Psoas muscle (tissue), 8 donors: Measurements from ENCODE around the gene MYL11. TPM values are rescaled to one million over a fixed set of nuclear protein-coding genes. Genes with fewer than 3 reads are reported as not detected.
"Not testable (repeated sequence)": the region's sequence is repeated elsewhere in the genome, so short reads cannot be mapped to it uniquely, and the experiment has no call there.

Source experiments
- ATAC-seq, 4 donors: fragments of 200-7000 bp; cut with Tn5 transposase; one replicate each; pipeline ENCODE4 v1.9.1; 2020; ENCODE audit warnings: moderate library complexity in 3 of 4, mild to moderate bottlenecking in 2 of 4
- DNase-seq, 2 donors: peaks; one replicate each; pipeline ENCODE4 v3.0.0-alpha.2; 2020
- H3K27ac ChIP-seq: fragments of 200-600 bp; one replicate; pipeline ENCODE4 v1.8.0; 2022
- H3K27me3 ChIP-seq, 3 donors: fragments of 200-600 bp in 1 of 3; one replicate each; pipeline versions ENCODE4 v1.6.1 to v1.8.0; 2013 to 2022; ENCODE audit warnings: low read length in 2 of 3, mild to moderate bottlenecking in 2 of 3, moderate library complexity in 1 of 3; ENCODE audit not compliant: insufficient read depth in 3 of 3
- H3K36me3 ChIP-seq, 2 donors: fragments of 200-600 bp in 1 of 2; one replicate each; pipeline versions ENCODE4 v1.6.1 to v1.8.0; 2013 to 2022; ENCODE audit warnings: low read depth in 1 of 2, mild to moderate bottlenecking in 1 of 2, moderate library complexity in 1 of 2; ENCODE audit not compliant: insufficient read depth in 1 of 2
- H3K4me1 ChIP-seq: fragments of 200-600 bp; one replicate; pipeline ENCODE4 v1.8.0; 2022
- H3K4me3 ChIP-seq: fragments of 200-600 bp; one replicate; pipeline ENCODE4 v1.8.0; 2022; ENCODE audit warnings: mild to moderate bottlenecking
- H3K9me3 ChIP-seq: fragments of 200-600 bp; one replicate; pipeline ENCODE4 v1.8.0; 2022
- CTCF ChIP-seq: fragments of 200-600 bp; IDR thresholded peaks from one replicate; pipeline ENCODE4 v1.8.0; 2022; ENCODE audit warnings: antibody characterized with exemption
- WGBS, 3 donors: extraction: QIAGEN DNeasy Blood & Tissue Kit; methylation state at CpG; one replicate each; pipeline versions ENCODE4 v1.1.6 to v1.1.7; 2013; 5-methylcytosine and 5-hydroxymethylcytosine counted together
- intact Hi-C, 2 donors: fragments of 100-400 bp; cut with DNase I; formaldehyde crosslinking; loops; one replicate each; pipeline versions ENCODE4 v1.11.0 to v1.14.2; 2022
- polyA plus RNA-seq, 3 donors: library from polyadenylated mRNA; stranded (reverse); fragments of 200-250 nt; gene quantifications; one replicate each; pipeline ENCODE4 v1.2.3, GENCODE V29; 2013
- total RNA-seq, 4 donors: library from RNA; stranded (reverse); fragmentation: NEBNext Ultra II Directional in 2 of 4; extraction: Animal tissue kit (Norgen Biotek cat#: 25700) in 2 of 4; gene quantifications; one replicate each; pipeline versions ENCODE4 v1.2.1 to v1.2.4, GENCODE V29; 2021 to 2023
- donor health status: healthy with polysubstance abuse.
- donor health status: DM: no; HTN: no; CAD: no; lungs with moderate emphysema.
- donor health status: Bipolar disorder and iron deficiency.
- donor health status: healthy.
- donor health status: DM: yes; HTN: yes; CAD: no.
- donor health status: DM: no; HTN: no; CAD: no.
- donor health status: DM: no; HTN: no; CAD: no.
- donor health status: DM: yes; HTN: yes; CAD: no.

MYL11 gene
- total and polyA plus RNA-seq, 7 donors = 636 to 6,743 (median 2,548) TPM

- Histone ChIP-seq H3K4me1 (peaks cover 7% of the 10 kb centered on the region), H3K36me3 (no peaks in the 10 kb centered on the region), H3K9me3 (no peaks in the 10 kb centered on the region), H3K4me3 (no peak overlapping the region), H3K27me3 (no peaks in the 10 kb centered on the region), H3K27ac (no peak overlapping the region)
- no peak for TF ChIP-seq CTCF
- 90 to 92% (median 91%) methylated on average over 13 of the region's 13 CpGs for WGBS, 3 donors
- no peak for DNase-seq
- ATAC-seq = no peak
- intact Hi-C loops = no loop called here
Measured at GRCh38 chr16:30340621-30341020, 34.0 kb upstream of the MYL11 start.

GRCh38 chr16:30341971-30342370, 32.6 kb upstream of the MYL11 start:
- intact Hi-C loops, ATAC-seq, H3K36me3 ChIP-seq, H3K4me3 ChIP-seq, H3K9me3 ChIP-seq, DNase-seq, H3K4me1 ChIP-seq, H3K27ac ChIP-seq, H3K27me3 ChIP-seq: not testable (repeated sequence)
- WGBS, 3 donors = 80 to 89% (median 87%) methylated on average over 8 of the region's 8 CpGs

- ATAC-seq (no peak), DNase-seq (no peak)
- no peaks in the 10 kb centered on the region for H3K36me3 ChIP-seq
- no peaks in the 10 kb centered on the region for H3K27me3 ChIP-seq
- H3K4me3 ChIP-seq = no peak overlapping the region
- H3K4me1 ChIP-seq = no peaks in the 10 kb centered on the region
- no peak for TF ChIP-seq CTCF
- intact Hi-C loops = no loop called here
- 92% methylated on average over 30 to 32 of the region's 32 CpGs for WGBS, 3 donors
- H3K9me3 ChIP-seq = no peaks in the 10 kb centered on the region
- H3K27ac ChIP-seq = no peak overlapping the region
Measured at GRCh38 chr16:30342751-30343490, 31.7 kb upstream of the MYL11 start.

- H3K9me3 ChIP-seq, H3K4me1 ChIP-seq, DNase-seq, H3K4me3 ChIP-seq, H3K27me3 ChIP-seq, H3K27ac ChIP-seq, ATAC-seq, H3K36me3 ChIP-seq, intact Hi-C loops: not testable (repeated sequence)
- 95 to 97% (median 96%) methylated on average over 10 to 11 of the region's 11 CpGs for WGBS, 3 donors
Measured at GRCh38 chr16:30343491-30343820, 31.1 kb upstream of the MYL11 start.

GRCh38 chr16:30346286-30346685, 28.3 kb upstream of the MYL11 start:
- Histone ChIP-seq H3K4me1 (peaks cover 1% of the 10 kb centered on the region), H3K36me3 (peaks cover 0 to 20% of the 10 kb centered on the region in 2 donors), H3K27me3 (no peaks in the 10 kb centered on the region), H3K27ac (no peak overlapping the region), H3K4me3 (no peak overlapping the region), H3K9me3 (no peaks in the 10 kb centered on the region)
- 91 to 96% (median 93%) methylated on average over 3 of the region's 3 CpGs for WGBS, 3 donors
- DNase-seq = peak in 1 of 2 donors; percentile 26
- intact Hi-C loops = no loop called here
- no peak for ATAC-seq
- no peak for TF ChIP-seq CTCF

GRCh38 chr16:30348113-30348512, 26.5 kb upstream of the MYL11 start:
- Histone ChIP-seq H3K4me3 (no peak overlapping the region), H3K4me1 (peaks cover 18% of the 10 kb centered on the region), H3K9me3 (no peaks in the 10 kb centered on the region), H3K27ac (no peak overlapping the region), H3K27me3 (no peaks in the 10 kb centered on the region), H3K36me3 (peaks cover 0 to 34% of the 10 kb centered on the region in 2 donors)
- ATAC-seq (no peak), DNase-seq (no peak)
- TF ChIP-seq CTCF = no peak
- intact Hi-C loops = no loop called here
- 91 to 95% (median 95%) methylated on average over 8 of the region's 8 CpGs for WGBS, 3 donors
